Suppressor macrophage treated with lipopolysaccharide for 4 hours (primary cell): ENCODE measurements around the gene TLK2.
"Not testable (repeated sequence)": the region's sequence is repeated elsewhere in the genome, so short reads cannot be mapped to it uniquely, and the experiment has no call there.

Experiments
- DNase-seq: peaks from one replicate; pipeline ENCODE4 v3.0.0-alpha.2; 2020

Gene TLK2

GRCh38 chr17:62611292-62611691, 132.7 kb downstream of the TLK2 start:
- DNase-seq: peak; percentile 68

GRCh38 chr17:62611728-62612127, 133.1 kb downstream of the TLK2 start:
- DNase-seq: peak; percentile 84

- not testable (repeated sequence) for DNase-seq
Observed at GRCh38 chr17:62612289-62612688, 133.7 kb downstream of the TLK2 start.

GRCh38 chr17:62613095-62613494, 134.5 kb downstream of the TLK2 start:
- not testable (repeated sequence) for DNase-seq

GRCh38 chr17:62614142-62614541, 135.5 kb downstream of the TLK2 start:
- no peak for DNase-seq

- no peak for DNase-seq
Observed at GRCh38 chr17:62615503-62615902, 136.9 kb downstream of the TLK2 start.

GRCh38 chr17:62616993-62617893, 138.6 kb downstream of the TLK2 start:
- no peak for DNase-seq

GRCh38 chr17:62617894-62618472, 139.4 kb downstream of the TLK2 start:
- DNase-seq: no peak

GRCh38 chr17:62618647-62619416, 140.2 kb downstream of the TLK2 start:
- no peak for DNase-seq

- no peak for DNase-seq
Observed at GRCh38 chr17:62619417-62620155, 141.0 kb downstream of the TLK2 start.

- DNase-seq: no peak
Observed at GRCh38 chr17:62621223-62621622, 142.6 kb downstream of the TLK2 start.

GRCh38 chr17:62625184-62625869, 146.7 kb downstream of the TLK2 start:
- DNase-seq: peak; percentile 36

- DNase-seq: no peak
Observed at GRCh38 chr17:62625870-62626200, 147.2 kb downstream of the TLK2 start.

GRCh38 chr17:62626719-62627218, 148.1 kb downstream of the TLK2 start:
- DNase-seq: peak; percentile 75

GRCh38 chr17:62627219-62627903, 148.7 kb downstream of the TLK2 start, which contains the start of gene MRC2:
Gene MRC2, plus strand, starts transcription at chr17:62627670. Its CDS starts 133 bp downstream, at chr17:62627803.
- peak; percentile 53 for DNase-seq

GRCh38 chr17:62627904-62628633, 149.4 kb downstream of the TLK2 start:
- DNase-seq: peak; percentile 37

GRCh38 chr17:62628831-62629555, 150.4 kb downstream of the TLK2 start:
- DNase-seq: no peak

- no peak for DNase-seq
Observed at GRCh38 chr17:62629556-62630364, 151.1 kb downstream of the TLK2 start.
